HG03139 (cell line): ENCODE data around the gene PGM2L1.

Experiments used
- ATAC-seq: cut with Tn5 transposase; IDR thresholded peaks from one replicate; pipeline ENCODE4 v1.9.1; 2021; ENCODE audit not compliant: unreplicated experiment

Gene PGM2L1

GRCh38 chr11:74307434-74307833, 90.8 kb downstream of the PGM2L1 start:
- ATAC-seq: no peak

GRCh38 chr11:74306435-74307175, 91.6 kb downstream of the PGM2L1 start:
- no peak for ATAC-seq

GRCh38 chr11:74299015-74299414, 99.2 kb downstream of the PGM2L1 start:
- ATAC-seq: no peak

- ATAC-seq: no peak
Observed at GRCh38 chr11:74297484-74297883, 100.7 kb downstream of the PGM2L1 start.

GRCh38 chr11:74288911-74289310, 109.3 kb downstream of the PGM2L1 start:
- ATAC-seq: no peak

GRCh38 chr11:74288161-74288560, 110.1 kb downstream of the PGM2L1 start:
- ATAC-seq: no peak

GRCh38 chr11:74284466-74284865, 113.8 kb downstream of the PGM2L1 start:
- ATAC-seq: no peak

- ATAC-seq: no peak
Observed at GRCh38 chr11:74283580-74284180, 114.6 kb downstream of the PGM2L1 start.

- no peak for ATAC-seq
Observed at GRCh38 chr11:74282914-74283371, 115.3 kb downstream of the PGM2L1 start.

GRCh38 chr11:74282421-74282820, 115.8 kb downstream of the PGM2L1 start:
- ATAC-seq: no peak

GRCh38 chr11:74280494-74280893, 117.7 kb downstream of the PGM2L1 start:
- ATAC-seq: no peak
